IMR-90 (cell line): Measurements from ENCODE around the gene PRKCE.

ENCODE experiments used
- BHLHE40 ChIP-seq: fragments of 150-350 bp; IDR thresholded peaks from 2 replicates; pipeline ENCODE4 v1.6.1; 2016; ENCODE audit warnings: mild to moderate bottlenecking, low read depth, low read length
- FOS ChIP-seq: fragments of 150-350 bp; IDR thresholded peaks from 2 replicates; pipeline ENCODE4 v1.6.1; 2016; ENCODE audit warnings: low read depth, low read length
- MAZ ChIP-seq: IDR thresholded peaks from 2 replicates; pipeline ENCODE4 v1.6.1; 2012; ENCODE audit warnings: low read depth, mild to moderate bottlenecking, low read length, improper control_type of control experiment, moderate library complexity, borderline replicate concordance
- NFE2L2 ChIP-seq: fragments of 150-350 bp; IDR thresholded peaks from 2 replicates; pipeline ENCODE4 v1.6.1; 2016; ENCODE audit warnings: low read depth, mild to moderate bottlenecking, low read length
- POLR2A ChIP-seq: IDR thresholded peaks from 2 replicates; pipeline ENCODE4 v1.6.1; 2012; ENCODE audit warnings: mild to moderate bottlenecking, low read depth, low read length
- RAD21 ChIP-seq: IDR thresholded peaks from 2 replicates; pipeline ENCODE4 v1.6.1; 2012; ENCODE audit warnings: low read length, improper control_type of control experiment
- SMC3 ChIP-seq: fragments of 150-350 bp; IDR thresholded peaks from 2 replicates; pipeline ENCODE4 v1.6.1; 2016; ENCODE audit warnings: low read depth, mild to moderate bottlenecking, antibody characterized with exemption, low read length, moderate library complexity
- TF ChIP-seq, protein P1 (sequence below): conservative IDR thresholded peaks from 2 replicates; pipeline ENCODE4 v1.5.1; 2012; ENCODE audit warnings: mild to moderate bottlenecking, low read depth, low read length, improper control_type of control experiment
- TF ChIP-seq, protein P2 (sequence below): fragments of 150-350 bp; IDR thresholded peaks from 2 replicates; pipeline ENCODE4 v1.6.1; 2017; ENCODE audit warnings: mild to moderate bottlenecking, antibody characterized with exemption, low read length, low read depth

DNA sequence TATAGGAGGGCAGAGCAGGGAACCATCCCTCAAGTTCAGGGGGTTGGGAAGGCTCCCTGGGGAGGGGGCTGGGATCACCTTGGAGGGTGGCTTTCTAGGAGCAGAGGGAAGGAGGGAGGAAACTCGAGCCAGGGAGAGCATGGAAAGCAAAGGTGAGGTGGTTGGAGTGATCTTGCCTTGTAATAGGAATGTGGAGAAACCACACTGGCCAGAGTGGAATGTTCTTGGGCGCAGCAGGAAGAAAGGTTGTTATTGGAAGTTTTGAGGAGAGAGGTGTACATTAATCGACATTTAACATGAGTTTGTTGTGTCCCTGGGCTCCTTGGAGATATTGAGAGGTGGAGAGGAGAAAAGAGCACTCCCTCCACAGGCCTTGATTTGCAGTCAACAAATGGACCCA is 272.2 kb downstream of the PRKCE start:
- TF ChIP-seq SMC3 (no peak), POLR2A (no peak), FOS (no peak), BHLHE40 (no peak), NFE2L2 (no peak), RAD21 (no peak), MAZ (no peak)
- TF ChIP-seq, protein P1, sequence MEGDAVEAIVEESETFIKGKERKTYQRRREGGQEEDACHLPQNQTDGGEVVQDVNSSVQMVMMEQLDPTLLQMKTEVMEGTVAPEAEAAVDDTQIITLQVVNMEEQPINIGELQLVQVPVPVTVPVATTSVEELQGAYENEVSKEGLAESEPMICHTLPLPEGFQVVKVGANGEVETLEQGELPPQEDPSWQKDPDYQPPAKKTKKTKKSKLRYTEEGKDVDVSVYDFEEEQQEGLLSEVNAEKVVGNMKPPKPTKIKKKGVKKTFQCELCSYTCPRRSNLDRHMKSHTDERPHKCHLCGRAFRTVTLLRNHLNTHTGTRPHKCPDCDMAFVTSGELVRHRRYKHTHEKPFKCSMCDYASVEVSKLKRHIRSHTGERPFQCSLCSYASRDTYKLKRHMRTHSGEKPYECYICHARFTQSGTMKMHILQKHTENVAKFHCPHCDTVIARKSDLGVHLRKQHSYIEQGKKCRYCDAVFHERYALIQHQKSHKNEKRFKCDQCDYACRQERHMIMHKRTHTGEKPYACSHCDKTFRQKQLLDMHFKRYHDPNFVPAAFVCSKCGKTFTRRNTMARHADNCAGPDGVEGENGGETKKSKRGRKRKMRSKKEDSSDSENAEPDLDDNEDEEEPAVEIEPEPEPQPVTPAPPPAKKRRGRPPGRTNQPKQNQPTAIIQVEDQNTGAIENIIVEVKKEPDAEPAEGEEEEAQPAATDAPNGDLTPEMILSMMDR: no peak
- TF ChIP-seq, protein P2, sequence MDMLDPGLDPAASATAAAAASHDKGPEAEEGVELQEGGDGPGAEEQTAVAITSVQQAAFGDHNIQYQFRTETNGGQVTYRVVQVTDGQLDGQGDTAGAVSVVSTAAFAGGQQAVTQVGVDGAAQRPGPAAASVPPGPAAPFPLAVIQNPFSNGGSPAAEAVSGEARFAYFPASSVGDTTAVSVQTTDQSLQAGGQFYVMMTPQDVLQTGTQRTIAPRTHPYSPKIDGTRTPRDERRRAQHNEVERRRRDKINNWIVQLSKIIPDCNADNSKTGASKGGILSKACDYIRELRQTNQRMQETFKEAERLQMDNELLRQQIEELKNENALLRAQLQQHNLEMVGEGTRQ: no peak
